Measurements from ENCODE around the gene PARVA.

The PARVA gene

DNA sequence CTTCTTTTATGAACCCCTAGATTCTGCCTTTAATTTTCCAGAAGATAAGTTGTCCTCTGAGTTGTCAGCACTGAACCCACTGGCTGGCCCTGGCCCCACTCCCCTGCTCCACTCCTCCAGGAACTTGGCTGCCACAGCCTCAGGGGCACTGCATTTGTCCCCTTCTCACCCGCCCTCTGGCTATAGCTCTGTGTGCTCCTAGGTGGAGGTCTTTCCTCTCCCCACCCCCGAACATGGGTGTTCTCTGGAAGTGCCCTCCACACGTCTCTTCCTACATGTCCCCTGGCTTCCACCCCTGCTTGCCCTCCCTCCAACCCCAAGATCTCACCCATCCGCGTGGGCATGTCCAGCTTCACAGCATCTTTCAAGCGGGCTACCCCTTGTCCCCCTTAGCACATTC, 159.2 kb downstream of the PARVA start:
- DNase-seq: no peak

DNA sequence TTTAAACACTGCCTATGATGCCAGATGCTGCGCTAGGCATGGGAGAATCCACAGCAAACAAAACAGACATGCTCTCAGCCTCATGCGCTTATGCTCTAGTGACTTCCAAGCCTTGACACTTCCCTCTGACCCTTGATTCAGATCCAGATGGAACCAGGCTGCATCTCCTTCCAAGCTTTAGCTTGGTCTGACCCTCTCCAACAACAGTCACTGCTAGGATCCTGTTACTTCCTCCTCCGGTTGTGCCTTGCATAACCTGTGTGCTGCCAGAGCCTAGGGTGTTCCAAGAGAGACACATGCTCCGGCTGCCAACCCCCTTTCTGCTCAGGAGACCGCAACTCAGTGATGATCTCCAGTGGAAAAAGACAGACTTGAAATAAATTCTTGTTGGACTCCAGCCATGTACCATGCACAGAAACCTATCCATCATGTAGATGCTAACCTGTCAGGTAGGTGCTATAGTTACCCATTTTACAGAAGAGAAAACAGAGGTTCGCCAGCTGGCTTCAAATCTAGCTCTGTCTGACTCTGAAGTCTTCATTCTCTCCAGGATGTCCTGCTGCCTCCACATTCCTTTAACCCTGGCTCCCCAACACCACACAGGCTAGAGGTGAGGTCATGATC, 160.5 kb downstream of the PARVA start:
- no peak for DNase-seq

DNA sequence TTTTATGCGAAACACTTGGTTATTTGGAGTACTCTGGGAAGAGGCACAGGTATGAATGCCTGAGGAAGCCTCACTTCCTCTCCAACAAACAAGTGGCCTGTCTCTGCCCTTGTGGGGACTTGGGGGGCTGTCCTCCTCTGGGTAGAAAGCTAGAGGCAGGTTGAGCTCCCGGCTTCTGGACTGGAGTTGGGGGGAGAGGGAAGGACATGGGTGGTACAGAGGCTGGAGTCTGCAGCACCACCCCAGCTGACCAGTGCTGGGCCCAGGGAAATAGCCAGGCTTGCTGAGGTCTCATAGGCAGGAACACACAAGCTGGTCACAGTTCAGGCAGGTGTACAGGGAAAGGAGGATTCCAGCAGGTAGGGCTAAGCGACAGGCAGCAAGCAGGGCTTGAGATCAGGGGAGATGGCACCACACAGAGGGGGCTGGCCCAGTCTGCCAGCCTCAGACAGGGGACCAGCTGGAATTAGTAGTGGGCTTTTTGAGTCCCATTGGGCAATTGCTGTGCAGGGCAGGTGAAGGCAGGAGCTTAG, 161.6 kb downstream of the PARVA start:
- no peak for DNase-seq

DNA sequence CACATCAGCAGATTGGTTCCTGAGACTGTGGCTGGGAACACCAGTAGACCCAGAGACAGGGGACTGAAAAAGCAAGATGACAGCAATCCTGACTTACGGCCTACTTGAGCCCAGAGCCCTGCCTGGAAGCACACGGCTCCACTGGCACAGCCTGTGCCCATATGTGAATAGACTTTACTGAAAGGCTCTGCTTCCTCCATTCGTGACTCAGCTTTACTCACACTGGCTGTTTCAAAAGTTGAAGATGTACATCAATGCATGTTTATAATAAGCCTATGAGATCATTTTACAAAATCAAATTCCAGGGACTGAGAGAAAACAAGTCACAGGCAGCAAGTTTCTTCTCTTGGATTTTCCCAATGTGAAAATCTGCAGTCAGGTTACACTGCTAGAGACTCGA, 162.2 kb downstream of the PARVA start:
- DNase-seq: no peak

DNA sequence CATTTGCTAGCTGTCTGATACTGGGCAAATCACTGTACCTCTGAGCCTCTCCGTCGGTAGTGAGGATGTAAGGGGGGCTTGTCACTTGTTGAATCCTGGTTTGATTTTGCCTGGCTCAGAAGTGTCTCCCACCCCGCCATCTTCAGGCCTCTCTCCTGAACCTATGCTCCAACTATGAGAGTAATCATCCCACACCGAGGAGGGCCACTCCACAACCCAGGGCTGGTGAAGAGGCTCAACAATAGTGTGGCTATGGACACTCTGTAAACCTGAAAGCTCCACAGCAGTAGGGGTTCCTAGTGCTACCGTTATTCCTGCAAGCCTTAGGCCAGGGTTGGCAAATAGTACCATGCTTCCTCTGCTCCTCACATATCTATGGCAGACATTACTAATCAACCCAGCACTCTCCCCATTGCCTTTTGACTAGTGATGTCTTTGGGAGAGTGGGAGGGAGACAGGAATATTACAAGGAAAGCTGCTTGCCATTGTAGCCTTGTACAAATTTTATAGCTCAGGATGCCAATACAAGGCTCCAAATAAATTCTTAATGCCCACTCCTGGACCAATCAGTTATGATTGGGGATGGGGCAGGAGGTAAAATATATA, 162.8 kb downstream of the PARVA start:
- no peak for DNase-seq

DNA sequence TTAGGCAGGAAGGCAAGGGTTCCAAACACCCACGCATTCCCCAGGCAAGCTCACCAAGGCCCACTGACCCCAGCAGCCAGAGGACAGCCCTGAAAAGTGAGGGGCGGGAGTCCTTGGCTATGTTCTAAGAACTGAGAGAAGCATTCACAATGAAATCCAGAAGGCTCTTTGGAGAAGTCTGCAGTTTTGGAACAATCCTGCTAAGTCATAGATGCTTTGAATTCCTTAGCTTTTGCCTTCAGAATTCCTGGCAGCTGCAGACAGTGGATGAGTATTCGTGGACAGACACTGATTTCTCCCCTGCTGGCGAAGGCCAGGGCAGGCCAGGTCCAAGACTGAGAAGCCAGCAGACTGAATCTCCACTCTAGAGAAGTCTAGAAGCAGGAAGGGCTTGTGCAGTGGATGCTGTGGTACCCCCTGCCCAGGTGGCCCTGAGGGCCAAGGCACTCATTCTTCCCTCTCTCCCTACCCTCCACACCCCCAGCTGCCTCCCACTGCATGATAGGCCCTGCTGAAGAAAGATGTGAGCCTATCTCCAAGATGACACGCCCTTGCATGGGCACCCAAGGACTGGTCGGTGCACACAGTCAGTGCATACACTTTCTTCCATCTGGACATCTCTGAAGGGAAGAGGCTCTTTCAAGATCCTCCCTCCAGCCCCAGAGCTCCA, 163.7 kb downstream of the PARVA start:
- DNase-seq: no peak

DNA sequence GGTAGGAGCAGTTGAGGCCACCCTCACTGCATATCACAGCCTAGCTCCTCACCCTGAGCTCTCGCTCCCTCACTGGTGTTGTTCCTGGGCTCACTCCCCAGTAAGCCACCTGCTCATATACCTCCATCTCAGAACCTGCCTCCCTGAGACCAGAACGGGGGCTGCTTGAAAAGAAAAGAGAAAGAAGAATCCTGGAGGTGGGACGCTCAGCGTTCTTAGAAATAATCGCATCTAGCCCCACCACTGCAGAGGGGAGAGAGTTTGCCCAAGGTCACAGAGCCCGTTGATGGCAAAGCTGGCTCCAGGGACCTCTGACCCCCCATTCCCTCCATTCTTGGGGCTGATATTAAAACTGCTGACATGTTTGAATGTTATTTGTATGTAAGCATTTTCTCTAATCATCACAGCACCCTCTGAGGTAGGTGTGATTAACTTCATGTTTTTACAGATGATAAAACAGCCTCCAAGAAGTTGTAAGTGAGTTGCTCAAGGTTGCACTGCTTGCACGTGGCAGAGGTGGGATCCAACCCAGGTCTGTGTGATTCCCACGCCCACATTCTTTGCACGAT, 164.3 kb downstream of the PARVA start:
- DNase-seq: no peak

DNA sequence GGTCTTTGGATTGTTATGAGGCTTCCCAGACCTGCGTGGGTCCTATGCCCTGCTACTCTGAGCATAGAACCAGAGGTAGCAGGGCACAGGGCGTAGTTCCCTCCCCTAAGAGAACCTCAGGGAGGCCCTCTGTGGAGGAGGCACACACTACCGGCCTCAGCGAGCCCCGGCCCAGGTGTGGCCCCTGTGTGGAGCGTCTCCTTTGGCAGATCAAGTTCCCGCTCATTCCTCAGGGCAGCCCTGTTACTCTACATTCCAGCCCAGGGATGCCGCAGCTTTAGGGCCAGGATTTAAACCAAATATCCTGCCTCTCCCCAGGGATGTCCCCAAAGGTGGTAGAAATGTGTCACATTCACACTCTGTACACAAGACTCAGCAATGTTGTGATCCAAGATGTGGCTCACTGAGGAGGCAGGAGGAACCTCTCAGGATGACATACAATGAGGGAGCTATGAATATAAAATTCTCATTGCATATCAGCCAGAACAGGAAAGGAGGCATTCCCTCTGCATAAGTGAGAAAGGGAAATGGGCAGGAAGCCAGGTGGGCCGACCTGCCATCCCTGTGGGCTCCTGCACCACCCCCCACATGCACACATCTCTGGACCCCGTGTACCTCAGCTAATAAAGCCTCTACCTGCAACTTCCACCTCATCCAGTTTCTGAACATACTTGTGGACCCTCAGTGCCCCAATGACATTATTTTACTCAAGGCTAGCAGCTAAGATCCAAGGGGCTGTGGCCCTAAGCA, 165.0 kb downstream of the PARVA start:
- no peak for DNase-seq

DNA sequence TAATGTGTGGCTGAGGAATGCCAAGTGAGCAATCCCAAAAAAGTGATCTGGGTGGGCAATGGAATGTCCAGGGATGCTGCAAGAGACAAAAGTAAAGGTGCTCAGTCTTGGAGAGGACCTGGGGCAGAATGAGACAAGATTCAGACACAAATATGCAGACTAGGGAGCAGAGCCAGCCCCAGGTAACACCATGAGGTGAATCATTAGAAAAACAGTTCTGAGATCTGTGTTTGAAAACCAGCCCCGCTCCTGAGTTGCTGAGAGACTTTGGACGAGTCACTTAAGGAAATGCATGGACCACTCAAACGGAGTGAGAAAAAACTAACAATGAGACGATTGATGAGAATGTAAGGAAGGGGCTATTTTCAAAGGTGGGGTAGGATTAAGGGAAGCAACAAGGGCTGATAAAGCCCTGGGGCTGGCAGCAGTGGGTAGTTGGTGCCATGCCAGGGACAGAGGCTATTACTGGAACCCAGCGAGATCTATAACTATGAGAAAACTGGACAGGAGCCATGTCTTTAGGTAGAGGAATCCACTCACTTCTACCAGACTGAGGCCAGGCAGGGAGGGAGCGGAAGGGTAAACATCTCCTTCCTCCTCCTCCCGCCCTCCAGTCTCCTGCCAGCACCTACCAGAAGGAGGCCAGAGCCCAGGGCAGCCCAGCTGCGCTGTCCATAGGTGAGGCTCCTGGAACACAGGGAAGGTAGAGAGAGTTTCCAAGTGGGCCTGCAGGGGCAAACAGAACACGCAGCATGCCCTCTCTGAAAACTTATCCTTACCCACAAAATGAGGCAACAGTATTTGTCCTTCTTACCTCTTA, 166.4 kb downstream of the PARVA start:
- no peak for DNase-seq

DNA sequence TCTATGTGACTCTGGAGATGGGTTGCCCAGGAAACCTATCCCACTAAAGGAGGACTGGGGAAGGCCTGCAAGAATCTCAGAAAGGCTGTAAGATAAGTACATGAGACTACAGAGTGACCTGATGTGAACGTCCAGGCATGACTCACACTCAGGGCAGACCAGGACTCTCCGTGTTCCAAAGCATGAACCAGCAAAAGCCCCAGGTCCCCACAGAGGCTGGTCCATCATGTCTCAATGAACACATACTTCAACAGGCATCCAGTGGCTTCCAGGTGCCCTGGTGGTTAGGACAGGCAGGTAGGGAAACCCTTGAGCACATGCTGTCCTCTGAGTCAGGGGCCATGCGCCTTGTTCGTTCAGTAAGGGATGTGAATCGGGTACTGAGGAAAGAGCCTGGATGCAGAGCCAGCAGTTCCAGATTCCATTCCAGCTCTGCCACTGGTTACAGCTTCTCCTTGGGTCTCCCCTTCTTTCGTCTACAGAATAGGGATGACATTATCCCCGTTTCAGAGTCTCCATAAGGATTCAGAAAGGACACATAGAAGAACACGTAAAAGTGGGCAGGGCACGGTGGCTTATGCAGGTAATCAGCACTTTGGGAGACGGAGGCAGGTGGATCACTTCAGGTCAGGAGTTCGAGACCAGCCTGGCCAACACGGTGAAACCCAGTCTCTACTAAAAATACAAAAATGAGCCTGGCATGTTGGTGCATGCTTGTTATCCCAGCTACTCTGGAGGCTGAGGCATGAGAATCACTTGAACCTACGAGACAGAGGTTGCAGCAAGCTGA, 167.8 kb downstream of the PARVA start:
- DNase-seq: no peak

DNA sequence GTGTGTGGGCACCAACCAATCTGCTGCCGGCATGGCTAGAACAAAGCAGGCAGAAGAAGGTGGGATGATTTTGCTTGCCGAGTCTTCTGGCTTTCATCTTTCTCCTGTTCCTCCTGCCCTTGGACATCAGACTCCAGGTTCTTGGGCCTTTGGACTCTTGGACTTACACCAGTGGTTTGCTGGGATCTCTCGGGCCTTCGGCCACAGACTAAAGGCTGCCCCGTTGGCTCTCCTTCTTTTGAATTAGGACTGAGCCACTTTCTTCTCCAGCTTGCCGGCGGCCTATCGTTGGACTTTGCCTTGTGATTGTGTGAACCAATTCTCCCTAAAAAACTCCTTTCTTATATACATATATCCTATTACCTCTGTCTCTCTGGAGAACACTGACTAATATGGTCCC, 168.8 kb downstream of the PARVA start:
- DNase-seq: no peak

DNA sequence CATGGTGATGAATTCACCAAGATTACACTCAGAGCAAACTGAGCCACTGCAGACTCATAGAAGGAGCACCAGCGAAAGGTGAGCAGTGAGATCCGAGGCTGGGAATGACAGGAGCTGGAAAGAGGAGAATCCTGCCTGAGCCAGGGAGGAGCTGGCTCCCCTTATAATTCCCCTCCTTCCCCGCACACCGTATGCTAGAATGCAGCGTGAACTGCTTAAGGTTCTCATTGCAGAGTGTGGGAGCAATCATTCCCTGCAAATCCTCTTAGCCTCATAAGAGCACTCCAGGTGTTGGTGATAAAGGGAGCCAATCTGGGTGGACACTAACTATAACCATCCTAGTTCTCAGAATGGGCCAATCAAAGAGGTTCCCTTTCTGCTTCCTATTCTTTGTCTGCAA, 169.3 kb downstream of the PARVA start:
- DNase-seq: no peak

DNA sequence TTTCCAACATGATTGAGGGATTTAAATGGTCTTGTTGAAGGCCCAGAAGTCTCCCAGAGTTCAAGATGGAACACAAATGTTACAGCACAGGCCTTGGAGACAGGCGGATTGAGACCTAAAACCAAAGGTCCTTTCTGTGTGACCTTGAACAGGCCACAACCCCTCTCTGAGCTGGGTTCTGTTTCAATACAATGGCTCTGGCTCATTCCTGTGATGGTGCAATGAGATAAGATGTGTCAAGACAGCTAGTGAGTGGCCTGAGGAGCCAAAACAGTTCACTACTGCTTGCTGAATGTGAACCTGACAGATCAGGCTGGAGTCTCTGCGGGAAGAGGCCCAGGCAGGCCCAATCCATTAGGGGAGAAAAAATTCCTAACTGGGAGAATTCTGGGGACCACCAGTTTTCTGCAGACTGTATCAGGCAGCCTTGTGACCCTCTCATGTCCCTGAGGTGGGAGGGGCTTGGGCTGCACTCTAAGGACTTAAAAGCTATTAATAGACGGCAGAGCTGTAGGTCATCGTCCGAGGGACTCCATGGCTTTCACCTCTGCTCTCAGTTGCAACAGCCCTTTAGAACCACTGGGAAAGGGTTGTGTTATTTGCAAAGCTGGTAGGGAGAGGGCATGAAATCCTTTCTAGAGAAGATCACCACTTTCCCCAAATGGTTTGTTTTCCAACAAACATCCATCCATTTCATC, 170.7 kb downstream of the PARVA start:
- DNase-seq: no peak

DNA sequence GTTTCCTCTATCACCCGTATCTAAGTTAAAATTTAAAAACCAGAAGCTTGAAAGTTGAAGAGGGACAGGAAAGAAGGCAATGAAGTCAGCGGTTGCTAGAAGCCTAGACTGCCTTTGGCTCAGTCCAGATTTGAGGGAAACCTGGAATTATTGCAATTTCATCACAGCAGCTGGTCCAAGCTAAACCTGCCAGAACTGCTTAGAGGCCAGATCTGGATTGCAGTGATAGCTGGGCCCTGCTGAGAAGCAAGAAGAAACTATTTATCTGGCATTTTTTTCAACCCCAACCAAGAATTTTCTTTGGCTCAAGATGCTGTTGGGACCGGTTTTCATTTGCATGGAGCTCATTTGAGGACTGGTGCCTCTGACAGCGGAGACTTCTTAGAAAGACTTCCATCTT, 175.3 kb downstream of the PARVA start:
- no peak for DNase-seq

DNA sequence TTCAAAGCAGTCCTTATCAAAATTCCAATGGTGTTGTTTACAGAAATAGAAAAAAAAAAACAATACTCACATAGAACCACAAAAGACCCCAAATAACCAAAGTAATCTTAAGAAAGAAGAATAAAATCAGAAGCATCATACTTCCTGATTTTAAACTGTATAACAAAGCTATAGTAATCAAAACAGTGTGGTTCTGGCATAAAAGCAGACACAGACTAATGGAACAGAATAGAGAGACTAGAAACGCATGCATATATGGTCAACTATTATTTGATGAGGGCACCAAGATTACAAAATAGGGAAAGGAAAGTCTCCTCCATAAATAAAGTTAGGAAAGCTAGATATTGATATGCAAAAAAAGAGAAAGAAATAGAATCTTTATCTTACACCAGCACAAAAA, 176.8 kb downstream of the PARVA start:
- no peak for DNase-seq

DNA sequence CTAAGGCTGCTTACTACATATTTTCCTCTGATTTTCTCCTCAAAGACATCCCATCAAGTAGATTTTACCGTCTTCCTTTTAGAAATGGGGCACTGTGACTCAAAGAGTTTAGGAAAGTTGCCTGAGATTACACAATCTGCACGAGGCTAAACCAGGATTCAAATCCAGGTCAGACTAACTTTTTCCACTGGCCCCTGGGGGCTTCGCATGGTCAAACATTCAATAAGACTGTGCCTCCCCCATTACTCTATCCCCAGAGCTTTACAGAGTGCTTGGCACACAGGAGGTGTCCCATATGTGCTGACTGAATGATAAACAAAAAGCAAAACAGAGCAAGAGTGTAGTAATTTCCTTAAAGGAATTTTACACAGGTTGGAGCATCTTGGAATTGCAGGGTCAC, 178.8 kb downstream of the PARVA start:
- no peak for DNase-seq

DNA sequence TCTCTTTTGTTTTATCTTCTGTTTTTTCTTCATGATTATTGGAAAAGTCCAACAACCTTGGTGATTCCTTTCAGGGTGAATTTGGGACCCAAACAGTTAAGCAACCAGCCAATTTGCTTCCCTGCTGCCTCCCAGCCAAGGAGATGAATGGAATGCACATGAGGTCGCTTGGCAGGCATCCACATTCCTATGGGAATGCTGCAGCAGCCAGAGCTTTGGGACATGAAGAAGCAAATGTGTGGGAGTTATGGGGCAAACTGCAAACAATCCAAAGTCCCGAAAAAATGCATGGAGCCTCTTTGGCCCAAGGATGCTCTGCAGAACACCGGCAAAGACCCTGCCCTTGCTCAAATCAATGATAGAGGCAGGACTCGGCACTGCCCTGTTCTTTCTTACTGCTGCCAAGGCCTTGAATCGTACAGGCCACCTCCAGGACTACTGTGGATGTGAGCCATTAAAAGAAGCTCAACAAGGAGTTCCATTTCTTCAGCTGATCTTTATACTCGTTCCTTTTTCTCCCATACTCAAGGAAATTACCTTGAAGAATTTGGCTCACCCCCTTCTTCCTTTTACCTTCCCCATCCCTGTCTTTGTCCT, 179.5 kb downstream of the PARVA start:
- no peak for DNase-seq

DNA sequence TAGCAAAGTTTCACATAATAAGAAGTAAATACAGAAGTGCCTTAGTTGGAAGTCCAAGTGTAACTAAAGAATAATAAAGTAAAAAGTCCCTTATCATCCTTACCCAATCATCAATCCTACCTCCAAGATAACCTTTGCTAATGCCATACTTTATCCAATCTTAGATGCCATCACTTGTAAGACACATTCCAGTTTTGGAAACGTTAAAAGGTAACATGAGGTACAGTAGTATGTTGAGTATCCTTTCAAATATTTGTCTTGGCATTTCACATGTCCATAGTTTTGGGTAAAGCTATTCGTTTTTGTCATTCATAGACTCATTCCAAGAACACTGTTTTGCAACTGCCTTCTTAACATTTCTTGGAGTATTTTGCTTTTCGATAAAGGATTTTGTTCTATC, 181.6 kb downstream of the PARVA start:
- no peak for DNase-seq

DNA sequence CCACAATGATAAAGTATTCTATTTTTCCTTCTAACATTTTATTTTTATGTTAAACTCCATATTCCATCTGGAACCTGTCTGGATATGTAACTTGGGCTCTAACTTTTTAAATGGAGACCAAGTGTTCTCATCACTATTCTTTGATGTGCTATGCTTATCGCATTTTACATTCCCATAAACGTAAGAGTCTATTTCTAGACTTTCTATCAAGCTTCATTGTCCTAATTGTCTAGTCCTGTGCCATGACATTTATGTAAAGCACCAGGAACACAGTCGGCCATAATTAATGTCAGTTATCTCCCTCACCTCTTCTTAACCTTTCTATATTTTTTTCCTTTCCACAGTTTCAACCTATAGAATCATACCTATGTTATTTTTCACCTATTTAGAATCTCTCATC, 183.0 kb downstream of the PARVA start:
- DNase-seq: no peak

DNA sequence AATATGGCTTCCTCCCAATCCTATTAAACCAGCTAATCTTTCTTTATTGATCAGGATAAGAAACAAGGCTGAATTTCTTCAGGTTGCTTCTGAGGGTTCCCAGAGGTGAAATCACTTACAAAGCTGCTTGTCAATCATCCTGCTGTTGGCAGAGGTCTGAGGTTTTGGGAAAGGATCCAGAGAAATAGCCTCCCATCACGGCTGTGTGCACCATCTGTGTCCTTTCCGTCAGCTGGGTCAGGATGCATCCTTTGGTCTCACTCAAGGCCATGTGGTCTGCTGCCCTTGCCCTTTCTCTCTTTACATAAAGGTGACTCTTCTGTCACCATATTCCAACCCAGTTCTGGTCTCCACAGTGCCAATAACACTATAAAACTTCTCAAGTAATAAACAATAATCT, 183.5 kb downstream of the PARVA start:
- DNase-seq: no peak

DNA sequence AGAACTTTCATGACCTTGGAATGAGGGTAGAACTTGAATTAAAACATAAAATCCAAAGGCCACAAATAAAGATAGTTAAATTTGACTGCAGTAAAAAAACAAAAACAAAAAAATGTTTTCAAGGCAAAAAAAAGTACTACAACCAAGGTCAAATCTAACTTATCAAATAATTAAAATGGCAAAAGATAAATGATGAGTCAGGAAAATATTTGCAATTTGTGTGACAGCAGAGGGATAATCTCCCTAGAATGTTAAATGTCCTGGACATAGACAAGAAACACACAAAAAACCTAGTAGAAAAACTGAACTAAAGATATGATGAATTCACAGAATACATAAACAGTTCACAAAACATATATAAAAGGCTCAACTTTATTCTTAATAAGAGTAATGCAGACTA, 186.6 kb downstream of the PARVA start:
- DNase-seq: no peak

Measured in activated CD4-positive, CD25-positive, alpha-beta regulatory T cell (primary cell).